GM12873 (cell line): Measurements from ENCODE around the gene TBR1.

Experiments
- TF ChIP-seq, protein P1 (sequence below): IDR thresholded peaks from 2 replicates; pipeline ENCODE4 v1.5.1; 2012; ENCODE audit warnings: low read depth, mild to moderate bottlenecking, moderate library complexity, low read length, control low read depth; ENCODE audit not compliant: insufficient read depth; ENCODE audit errors: missing control alignments

The TBR1 gene

DNA sequence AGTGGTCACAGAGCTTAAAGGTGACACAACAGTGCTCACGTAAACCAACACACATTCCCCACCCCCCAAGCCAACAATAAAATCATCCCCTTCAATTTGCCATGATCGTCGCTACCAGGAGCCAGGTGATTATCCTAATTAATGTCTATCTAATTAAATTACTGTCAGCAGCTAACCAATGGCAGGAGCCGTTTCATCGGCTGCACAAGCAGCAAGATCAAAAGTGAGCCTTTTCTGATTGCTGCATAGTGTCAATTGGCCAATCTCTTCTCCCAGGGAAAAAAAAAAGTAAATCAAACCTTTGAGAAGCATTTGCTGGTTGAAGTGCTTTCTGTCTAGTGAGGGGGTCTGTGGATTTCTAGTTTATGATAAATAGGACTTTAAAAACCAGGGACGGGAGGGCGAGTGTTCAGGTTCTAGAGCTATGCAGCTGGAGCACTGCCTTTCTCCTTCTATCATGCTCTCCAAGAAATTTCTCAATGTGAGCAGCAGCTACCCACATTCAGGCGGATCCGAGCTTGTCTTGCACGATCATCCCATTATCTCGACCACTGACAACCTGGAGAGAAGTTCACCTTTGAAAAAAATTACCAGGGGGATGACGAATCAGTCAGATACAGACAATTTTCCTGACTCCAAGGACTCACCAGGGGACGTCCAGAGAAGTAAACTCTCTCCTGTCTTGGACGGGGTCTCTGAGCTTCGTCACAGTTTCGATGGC, at the start of gene TBR1:
TSS of gene TBR1 (plus strand) at position 311 of the 721 bp plus-strand sequence. CDS start at position 425, 114 bp downstream.
- TF ChIP-seq, protein P1, sequence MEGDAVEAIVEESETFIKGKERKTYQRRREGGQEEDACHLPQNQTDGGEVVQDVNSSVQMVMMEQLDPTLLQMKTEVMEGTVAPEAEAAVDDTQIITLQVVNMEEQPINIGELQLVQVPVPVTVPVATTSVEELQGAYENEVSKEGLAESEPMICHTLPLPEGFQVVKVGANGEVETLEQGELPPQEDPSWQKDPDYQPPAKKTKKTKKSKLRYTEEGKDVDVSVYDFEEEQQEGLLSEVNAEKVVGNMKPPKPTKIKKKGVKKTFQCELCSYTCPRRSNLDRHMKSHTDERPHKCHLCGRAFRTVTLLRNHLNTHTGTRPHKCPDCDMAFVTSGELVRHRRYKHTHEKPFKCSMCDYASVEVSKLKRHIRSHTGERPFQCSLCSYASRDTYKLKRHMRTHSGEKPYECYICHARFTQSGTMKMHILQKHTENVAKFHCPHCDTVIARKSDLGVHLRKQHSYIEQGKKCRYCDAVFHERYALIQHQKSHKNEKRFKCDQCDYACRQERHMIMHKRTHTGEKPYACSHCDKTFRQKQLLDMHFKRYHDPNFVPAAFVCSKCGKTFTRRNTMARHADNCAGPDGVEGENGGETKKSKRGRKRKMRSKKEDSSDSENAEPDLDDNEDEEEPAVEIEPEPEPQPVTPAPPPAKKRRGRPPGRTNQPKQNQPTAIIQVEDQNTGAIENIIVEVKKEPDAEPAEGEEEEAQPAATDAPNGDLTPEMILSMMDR, result no peak

DNA sequence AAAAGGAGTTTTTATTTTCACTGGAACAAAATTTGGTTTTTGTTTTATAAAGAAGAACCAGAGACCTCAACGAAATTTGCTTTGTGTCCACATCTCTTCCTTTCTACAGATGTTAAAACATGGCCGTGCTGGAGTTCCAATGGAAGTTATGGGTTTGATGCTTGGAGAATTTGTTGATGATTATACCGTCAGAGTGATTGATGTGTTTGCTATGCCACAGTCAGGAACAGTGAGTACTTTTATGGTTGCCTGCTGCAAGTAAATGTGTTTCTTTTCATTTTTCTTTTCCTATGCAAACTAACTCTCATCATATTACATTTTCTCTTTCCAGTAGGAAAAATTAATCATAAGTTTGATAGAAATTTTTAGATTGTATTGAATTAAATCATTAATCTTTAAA, 48.4 kb upstream of the TBR1 start:
- TF ChIP-seq, protein P1, result no peak

- TF ChIP-seq, protein P1, result no peak
Observed at GRCh38 chr2:161369311-161369710, 46.8 kb upstream of the TBR1 start.

- TF ChIP-seq, protein P1, result no peak
Observed at GRCh38 chr2:161370981-161371380, 45.1 kb upstream of the TBR1 start.

GRCh38 chr2:161371869-161372268, 44.2 kb upstream of the TBR1 start:
- TF ChIP-seq, protein P1, result no peak

DNA sequence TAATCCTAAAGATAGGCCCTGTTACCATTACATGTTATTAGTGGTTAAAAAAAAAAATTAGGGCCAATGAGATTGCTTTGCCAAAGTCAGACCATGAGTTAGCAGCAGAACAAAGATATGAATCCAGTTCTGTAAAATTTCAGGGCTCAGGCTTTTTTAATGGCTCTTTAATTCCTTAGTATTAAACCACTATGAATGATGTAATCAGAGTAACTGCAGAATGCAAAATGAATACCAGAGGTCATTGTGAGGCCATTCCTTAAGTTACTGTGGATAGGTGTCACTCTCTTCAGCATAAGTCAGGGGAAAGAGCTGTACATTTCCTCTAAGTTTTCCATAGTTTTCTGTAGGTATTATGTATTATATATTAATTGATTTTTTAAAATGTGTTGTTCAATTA, 42.2 kb upstream of the TBR1 start:
- TF ChIP-seq, protein P1, result no peak

GRCh38 chr2:161374446-161374845, 41.7 kb upstream of the TBR1 start:
- TF ChIP-seq, protein P1, result no peak

DNA sequence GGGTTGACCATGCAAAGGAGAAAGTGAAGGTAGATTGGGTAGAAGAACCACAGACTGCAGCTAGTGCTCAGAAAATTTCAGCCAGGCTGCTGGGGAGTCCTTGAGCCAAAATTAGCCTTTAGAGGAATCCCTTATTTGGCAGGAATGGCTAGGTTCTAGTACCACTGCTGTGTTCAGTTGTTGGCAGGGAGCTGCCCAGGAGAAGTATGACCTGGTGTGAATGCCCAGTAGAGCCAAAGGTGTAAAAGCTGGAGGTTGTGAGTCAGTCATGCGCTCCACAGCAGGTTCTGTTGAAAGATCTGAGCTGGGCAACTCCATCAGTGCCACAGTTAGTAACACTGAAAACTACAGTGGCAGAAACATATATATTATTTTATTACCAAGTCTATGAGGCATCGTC, 36.4 kb upstream of the TBR1 start:
- TF ChIP-seq, protein P1, result no peak
